AG04450 (cell line): ENCODE results near the gene CTDSP1. TPM values are rescaled to one million over a fixed set of nuclear protein-coding genes. Genes with fewer than 3 reads are reported as not detected.

Experiments
- CTCF ChIA-PET: fragments of 300-600, 350-600 bp; formaldehyde crosslinking; extraction: SDS; loops from one replicate; lab custom pipeline; 2022; ENCODE audit warnings: antibody characterized with exemption, inconsistent platforms; lab: Charles Lee
- POLR2A ChIA-PET: fragments of 350-600 bp; formaldehyde crosslinking; extraction: SDS; loops from one replicate; lab custom pipeline; 2021; ENCODE audit warnings: antibody characterized with exemption, inconsistent platforms; lab: Yijun Ruan, JAX
- DNase-seq: peaks from one replicate; pipeline ENCODE4 v3.0.0-alpha.2; 2011; ENCODE audit warnings: low read depth, low spot score
- H3K27ac ChIP-seq: one replicate; pipeline ENCODE4 v1.5.1; 2012; ENCODE audit warnings: low read depth, low read length, control low read depth
- H3K27me3 ChIP-seq: one replicate; pipeline ENCODE4 v1.6.0; 2012; ENCODE audit warnings: low read length; ENCODE audit not compliant: control insufficient read depth, insufficient read depth
- H3K4me3 ChIP-seq: 2 replicates; pipeline ENCODE4 v1.5.1; 2011; ENCODE audit warnings: mild to moderate bottlenecking, low read depth, low read length, control low read depth
- H3K9me3 ChIP-seq: 2 replicates; pipeline ENCODE4 v1.5.1; 2012; ENCODE audit warnings: low read length; ENCODE audit not compliant: control insufficient read depth, insufficient read depth
- polyA minus RNA-seq: library from RNA; depleted of rRNA, polyadenylated mRNA; stranded (reverse); fragments of >200 nt; gene quantifications from 2 replicates; pipeline ENCODE4 v1.2.3, GENCODE V29; 2011; rRNA and poly(A)+ RNA removed
- polyA plus RNA-seq: library from polyadenylated mRNA; depleted of rRNA; stranded (reverse); fragments of >200 nt; gene quantifications from 2 replicates; pipeline ENCODE4 v1.2.3, GENCODE V29; 2011; rRNA removed
- TF ChIP-seq, protein P1 (sequence below): IDR thresholded peaks from 2 replicates; pipeline ENCODE4 v1.5.1; 2011; ENCODE audit warnings: low read depth, low read length, control low read depth, inconsistent platforms

Gene CTDSP1, protein sequence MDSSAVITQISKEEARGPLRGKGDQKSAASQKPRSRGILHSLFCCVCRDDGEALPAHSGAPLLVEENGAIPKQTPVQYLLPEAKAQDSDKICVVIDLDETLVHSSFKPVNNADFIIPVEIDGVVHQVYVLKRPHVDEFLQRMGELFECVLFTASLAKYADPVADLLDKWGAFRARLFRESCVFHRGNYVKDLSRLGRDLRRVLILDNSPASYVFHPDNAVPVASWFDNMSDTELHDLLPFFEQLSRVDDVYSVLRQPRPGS
- 51.3 and 66.6 TPM in 2 replicates for polyA plus RNA-seq
- polyA minus RNA-seq, result 77.8 and 111 TPM in 2 replicates

DNA sequence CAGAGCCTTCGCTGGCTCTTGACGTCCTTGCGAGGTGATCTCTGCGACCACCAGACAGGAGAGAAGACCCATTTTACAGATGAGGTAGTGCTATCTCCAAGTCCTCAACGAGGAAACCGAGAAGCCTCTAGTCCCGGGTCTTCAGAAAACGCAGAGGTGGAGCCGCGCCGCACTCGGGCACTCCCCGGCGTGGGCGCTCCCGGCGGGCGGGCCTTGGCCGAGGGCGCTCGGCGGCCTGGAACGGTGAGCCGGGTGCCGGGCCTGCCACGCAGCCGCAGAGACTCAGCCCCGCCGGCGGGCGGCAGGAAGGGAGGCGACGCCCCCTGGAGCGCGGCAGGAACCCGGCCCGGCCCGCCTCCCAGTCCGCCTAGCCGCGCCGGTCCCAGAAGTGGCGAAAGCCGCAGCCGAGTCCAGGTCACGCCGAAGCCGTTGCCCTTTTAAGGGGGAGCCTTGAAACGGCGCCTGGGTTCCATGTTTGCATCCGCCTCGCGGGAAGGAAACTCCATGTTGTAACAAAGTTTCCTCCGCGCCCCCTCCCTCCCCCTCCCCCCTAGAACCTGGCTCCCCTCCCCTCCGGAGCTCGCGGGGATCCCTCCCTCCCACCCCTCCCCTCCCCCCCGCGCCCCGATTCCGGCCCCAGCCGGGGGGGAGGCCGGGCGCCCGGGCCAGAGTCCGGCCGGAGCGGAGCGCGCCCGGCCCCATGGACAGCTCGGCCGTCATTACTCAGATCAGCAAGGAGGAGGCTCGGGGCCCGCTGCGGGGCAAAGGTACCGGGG, at the start of gene CTDSP1:
Gene CTDSP1, plus strand, starts transcription at position 478 of the 776 bp plus-strand sequence. Its CDS starts 223 bp downstream, at position 701.
- no peaks in the 10 kb centered on the region; the same call in 1 of the 2 replicates for H3K9me3 ChIP-seq
- no peaks in the 10 kb centered on the region for H3K27me3 ChIP-seq
- TF ChIP-seq, protein P1, sequence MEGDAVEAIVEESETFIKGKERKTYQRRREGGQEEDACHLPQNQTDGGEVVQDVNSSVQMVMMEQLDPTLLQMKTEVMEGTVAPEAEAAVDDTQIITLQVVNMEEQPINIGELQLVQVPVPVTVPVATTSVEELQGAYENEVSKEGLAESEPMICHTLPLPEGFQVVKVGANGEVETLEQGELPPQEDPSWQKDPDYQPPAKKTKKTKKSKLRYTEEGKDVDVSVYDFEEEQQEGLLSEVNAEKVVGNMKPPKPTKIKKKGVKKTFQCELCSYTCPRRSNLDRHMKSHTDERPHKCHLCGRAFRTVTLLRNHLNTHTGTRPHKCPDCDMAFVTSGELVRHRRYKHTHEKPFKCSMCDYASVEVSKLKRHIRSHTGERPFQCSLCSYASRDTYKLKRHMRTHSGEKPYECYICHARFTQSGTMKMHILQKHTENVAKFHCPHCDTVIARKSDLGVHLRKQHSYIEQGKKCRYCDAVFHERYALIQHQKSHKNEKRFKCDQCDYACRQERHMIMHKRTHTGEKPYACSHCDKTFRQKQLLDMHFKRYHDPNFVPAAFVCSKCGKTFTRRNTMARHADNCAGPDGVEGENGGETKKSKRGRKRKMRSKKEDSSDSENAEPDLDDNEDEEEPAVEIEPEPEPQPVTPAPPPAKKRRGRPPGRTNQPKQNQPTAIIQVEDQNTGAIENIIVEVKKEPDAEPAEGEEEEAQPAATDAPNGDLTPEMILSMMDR, result no peak
- DNase-seq, result peak; percentile 93
- H3K27ac ChIP-seq, result peak within 1 kb of the TSS; percentile 78
- ChIA-PET CTCF (interaction anchor here (0.7 to 1.0 kb wide), 2 partner anchors 67 to 98 kb away, joined by 3 to 6 read pairs; no protein-coding TSS in a partner anchor), POLR2A (interaction anchor here (1.0 to 1.1 kb wide), 2 partner anchors 113 to 129 kb away, joined by 4 to 5 read pairs; partner anchors contain the start of genes AAMP and PNKD)
- peak within 1 kb of the TSS; percentile 79 for H3K4me3 ChIP-seq

DNA sequence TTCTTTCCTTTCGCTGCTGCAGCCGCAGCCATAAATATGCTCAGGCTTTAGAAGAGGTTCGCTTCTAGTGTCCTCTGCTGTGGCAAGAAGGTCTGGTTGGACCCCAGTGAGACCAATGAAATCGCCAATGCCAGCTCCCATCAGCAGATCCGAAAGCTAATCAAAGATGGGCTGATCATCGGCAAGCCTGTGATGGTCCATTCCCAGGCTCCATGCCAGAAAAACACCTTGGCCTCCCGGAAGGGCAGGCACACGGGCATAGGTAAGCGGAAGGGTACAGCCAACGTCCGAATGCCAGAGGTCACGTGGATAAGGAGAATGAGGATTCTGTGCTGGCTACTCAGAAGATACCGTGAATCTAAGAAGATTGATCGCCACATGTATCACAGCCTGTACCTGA, 45.6 kb upstream of the CTDSP1 start:
- ChIA-PET CTCF (interaction anchor here (3.5 kb wide), 1 partner anchor 52 kb away, joined by 10 read pairs; no protein-coding TSS in a partner anchor), POLR2A (no interaction called here)
- H3K4me3 ChIP-seq, result no peak overlapping the region
- peaks cover 6% of the 10 kb centered on the region; the same call in 1 of the 2 replicates for H3K9me3 ChIP-seq
- TF ChIP-seq, protein P1, result no peak
- no peaks in the 10 kb centered on the region for H3K27me3 ChIP-seq
- no peak for DNase-seq
- H3K27ac ChIP-seq, result no peak overlapping the region

DNA sequence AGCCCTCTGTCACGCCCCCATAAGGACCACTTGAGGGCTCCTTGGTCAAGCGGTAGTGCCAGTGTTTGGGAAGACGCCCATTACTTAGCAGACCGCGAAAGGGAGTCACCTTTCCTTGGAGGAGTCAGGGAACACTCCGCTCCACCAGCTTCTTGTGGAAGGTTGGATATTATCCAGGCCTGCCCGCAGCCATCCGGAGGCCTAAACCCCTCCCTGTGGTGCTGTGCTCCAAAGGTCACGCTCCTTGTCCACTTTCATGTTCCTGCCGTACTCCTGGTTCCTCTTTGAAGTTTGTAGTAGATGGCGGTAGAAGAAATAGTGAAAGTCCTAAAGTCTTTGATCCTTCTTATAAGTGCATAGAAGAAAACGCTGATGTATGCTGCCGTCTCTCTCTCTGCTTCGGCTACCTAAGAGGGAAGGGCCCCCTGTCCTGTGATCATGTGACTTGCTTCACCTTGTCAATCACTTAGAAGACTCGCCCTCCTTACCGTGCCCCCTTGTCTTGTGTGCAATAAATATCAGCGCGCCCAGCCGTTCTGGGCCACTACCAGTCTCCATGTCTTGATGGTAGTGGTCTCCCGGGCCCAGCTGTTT, 44.7 kb upstream of the CTDSP1 start:
- peaks cover 6% of the 10 kb centered on the region; the same call in 1 of the 2 replicates for H3K9me3 ChIP-seq
- H3K27ac ChIP-seq, result no peak overlapping the region
- DNase-seq, result no peak
- ChIA-PET CTCF (interaction anchor here (1.2 to 3.5 kb wide), 2 partner anchors 15 to 53 kb away, joined by 3 to 10 read pairs; no protein-coding TSS in a partner anchor), POLR2A (no interaction called here)
- no peaks in the 10 kb centered on the region for H3K27me3 ChIP-seq
- no peak overlapping the region for H3K4me3 ChIP-seq
- TF ChIP-seq, protein P1, result no peak

DNA sequence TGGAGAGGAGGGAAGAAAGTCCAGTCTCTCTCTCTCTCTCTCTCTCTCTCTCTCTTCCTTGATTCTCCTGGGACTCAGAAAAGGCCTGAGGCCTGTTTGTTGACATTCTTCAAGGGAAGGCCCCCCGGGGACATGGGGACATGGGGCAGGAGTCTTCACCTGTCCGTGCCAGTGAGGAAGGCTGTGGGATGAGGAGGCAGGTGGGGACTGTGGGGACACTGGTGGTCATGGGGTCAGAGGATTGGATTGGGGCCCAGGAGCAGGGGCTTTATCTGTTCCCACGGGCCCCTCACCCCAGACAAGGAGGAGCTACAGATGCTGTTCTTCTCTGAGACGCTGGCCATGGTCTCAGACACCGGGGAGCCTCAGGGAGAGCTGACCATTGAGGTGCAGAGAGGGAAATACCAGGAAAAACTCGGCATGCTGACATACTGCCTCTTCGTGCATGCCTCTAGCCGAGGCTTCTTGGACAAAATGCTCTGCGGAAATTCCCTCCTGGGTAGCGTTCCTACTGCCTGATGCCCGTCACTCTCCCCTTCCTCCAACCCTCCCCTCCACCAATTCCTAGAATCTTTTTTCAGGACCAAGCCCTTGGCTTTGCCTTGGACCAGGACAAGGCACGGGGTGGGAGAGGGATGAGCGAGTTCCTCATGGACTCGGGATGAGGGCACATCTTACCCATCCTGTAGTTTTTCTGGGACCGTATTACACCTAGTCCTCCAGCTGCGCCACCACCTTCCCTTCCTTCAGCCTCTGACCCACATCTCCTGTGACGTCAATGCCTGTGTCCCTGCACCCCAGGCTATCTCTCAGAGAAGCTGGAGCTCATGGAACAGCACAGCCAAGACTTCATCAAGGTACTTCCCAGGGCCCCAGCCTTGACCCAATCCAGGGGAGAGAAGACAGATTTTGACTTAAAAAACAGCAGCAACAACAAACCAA, 42.2 kb upstream of the CTDSP1 start:
- ChIA-PET POLR2A (interaction anchor here (0.6 kb wide), 1 partner anchor 77 kb away, joined by 3 read pairs; no protein-coding TSS in a partner anchor), CTCF (interaction anchor here (0.9 to 4.2 kb wide), 16 partner anchors 10 to 85 kb away, joined by 3 to 67 read pairs (median 5); no protein-coding TSS in a partner anchor)
- Histone ChIP-seq H3K27me3 (no peaks in the 10 kb centered on the region), H3K27ac (no peak overlapping the region), H3K9me3 (no peaks in the 10 kb centered on the region), H3K4me3 (no peak overlapping the region)
- TF ChIP-seq, protein P1, result no peak
- DNase-seq, result no peak
